ENCODE measurements around the gene TM2D3.

Gene TM2D3

DNA sequence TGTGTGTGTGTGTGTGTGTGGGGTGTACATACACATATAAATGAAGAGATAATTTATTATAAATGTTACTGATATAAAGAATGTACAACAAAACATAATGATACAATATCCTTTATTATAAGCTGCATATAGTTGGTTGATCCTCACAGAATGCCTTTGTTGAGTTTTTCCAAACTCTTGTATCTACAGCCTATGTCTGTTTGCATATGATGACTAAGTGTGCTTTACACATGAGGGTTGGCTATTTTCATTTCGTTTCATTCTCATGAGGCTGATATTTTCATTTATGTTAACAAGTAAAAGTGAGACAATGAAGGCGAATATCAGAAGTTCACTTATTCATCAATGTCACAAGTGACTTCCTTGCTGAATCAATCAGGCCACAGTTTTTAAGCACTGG is 45.1 kb downstream of the TM2D3 start:
- no peak overlapping the region for H3K9ac ChIP-seq (ENCODE audit: low read length)
- H3K4me2 ChIP-seq (ENCODE audit: low read length): no peak overlapping the region
- no peak for TF ChIP-seq EZH2phosphoT487 (IDR thresholded peaks at IDR 0.05; ENCODE audit: low read depth)
- TF ChIP-seq CTCF (IDR thresholded peaks at IDR 0.05; ENCODE audit: low read depth, low read length): no peak
- no peaks in the 10 kb centered on the region for H3K9me3 ChIP-seq (ENCODE audit: insufficient read depth, low read length)
- H3K4me1 ChIP-seq (ENCODE audit: low read length): no peaks in the 10 kb centered on the region
- no peak overlapping the region for H3K27ac ChIP-seq (ENCODE audit: low read length)
- no peaks in the 10 kb centered on the region; the same call in 1 of the 2 replicates for H3K27me3 ChIP-seq (ENCODE audit: low read depth, low read length)
- no peaks in the 10 kb centered on the region for H3K79me2 ChIP-seq (ENCODE audit: low read length)
- H3K4me3 ChIP-seq (ENCODE audit: low read length): no peak overlapping the region
- no peak overlapping the region for H2AFZ ChIP-seq (ENCODE audit: low read depth, low read length)
- no peaks in the 10 kb centered on the region for H4K20me1 ChIP-seq (ENCODE audit: insufficient read depth, low read length)
- H3K36me3 ChIP-seq (replicated peaks; ENCODE audit: low read depth, low read length): no peaks in the 10 kb centered on the region

DNA sequence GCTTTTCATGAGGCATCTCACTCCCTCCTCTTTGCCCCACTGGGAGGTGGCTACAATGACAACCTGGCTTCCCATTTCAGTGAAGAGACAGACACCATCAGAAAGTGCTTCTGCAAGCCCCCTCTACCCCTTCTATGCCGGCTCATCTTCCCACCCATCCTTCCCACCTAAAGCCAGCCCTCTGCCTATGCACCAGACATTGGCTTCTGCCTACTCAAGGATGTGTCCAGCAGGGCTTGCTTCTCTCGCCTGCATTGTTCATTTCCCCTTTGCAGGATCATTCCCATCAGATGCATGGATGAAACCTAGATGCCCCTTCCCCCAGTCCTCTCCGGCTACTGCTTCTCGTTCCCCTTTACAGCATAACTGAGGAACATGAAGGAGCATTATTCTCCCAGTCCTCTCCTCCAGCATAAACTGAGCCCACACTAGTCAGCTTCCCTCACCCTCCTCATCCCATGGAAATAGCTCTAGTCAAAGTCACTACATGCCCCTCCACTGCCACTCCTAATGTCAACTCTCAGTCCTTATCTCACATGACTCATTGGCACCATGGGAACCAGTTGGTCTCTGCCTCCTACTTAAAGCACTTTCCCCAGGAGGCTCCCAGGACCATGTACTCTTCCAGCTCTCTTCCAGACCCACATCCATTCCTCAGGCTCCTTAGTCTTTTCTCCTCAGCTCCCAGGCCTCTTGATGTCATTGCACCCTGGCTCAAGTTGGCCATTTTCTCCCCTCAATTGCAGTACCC is 47.9 kb downstream of the TM2D3 start:
- H3K4me1 ChIP-seq (ENCODE audit: low read length): no peaks in the 10 kb centered on the region
- peaks cover 9% of the 10 kb centered on the region for H3K27me3 ChIP-seq (ENCODE audit: low read depth, low read length)
- no peaks in the 10 kb centered on the region for H3K79me2 ChIP-seq (ENCODE audit: low read length)
- no peak overlapping the region for H3K4me2 ChIP-seq (ENCODE audit: low read length)
- H3K27ac ChIP-seq (ENCODE audit: low read length): no peak overlapping the region
- no peak overlapping the region for H3K4me3 ChIP-seq (ENCODE audit: low read length)
- no peaks in the 10 kb centered on the region for H3K36me3 ChIP-seq (replicated peaks; ENCODE audit: low read depth, low read length)
- no peak for TF ChIP-seq CTCF (IDR thresholded peaks at IDR 0.05; ENCODE audit: low read depth, low read length)
- no peak for TF ChIP-seq EZH2phosphoT487 (IDR thresholded peaks at IDR 0.05; ENCODE audit: low read depth)
- no peak overlapping the region for H3K9ac ChIP-seq (ENCODE audit: low read length)
- H2AFZ ChIP-seq (ENCODE audit: low read depth, low read length): no peak overlapping the region
- no peaks in the 10 kb centered on the region for H3K9me3 ChIP-seq (ENCODE audit: insufficient read depth, low read length)
- H4K20me1 ChIP-seq (ENCODE audit: insufficient read depth, low read length): no peaks in the 10 kb centered on the region

- no peaks in the 10 kb centered on the region for H3K36me3 ChIP-seq (replicated peaks; ENCODE audit: low read depth, low read length)
- H3K27me3 ChIP-seq (ENCODE audit: low read depth, low read length): peaks cover 12% of the 10 kb centered on the region
- no peaks in the 10 kb centered on the region for H3K79me2 ChIP-seq (ENCODE audit: low read length)
Observed at GRCh38 chr15:101602801-101603200, 49.4 kb downstream of the TM2D3 start.

GRCh38 chr15:101600035-101600434 is 52.1 kb downstream of the TM2D3 start:
- Histone ChIP-seq H3K27ac (ENCODE audit: low read length) (no peak overlapping the region), H3K36me3 (replicated peaks; ENCODE audit: low read depth, low read length) (no peaks in the 10 kb centered on the region), H3K27me3 (ENCODE audit: low read depth, low read length) (peaks cover 22% of the 10 kb centered on the region), H2AFZ (ENCODE audit: low read depth, low read length) (no peak overlapping the region), H3K79me2 (ENCODE audit: low read length) (no peaks in the 10 kb centered on the region), H3K4me2 (ENCODE audit: low read length) (no peak overlapping the region), H3K4me3 (ENCODE audit: low read length) (no peak overlapping the region), H3K9me3 (ENCODE audit: insufficient read depth, low read length) (0 out of 2 replicates have a peak, but pooled peaks cover 4% of the 10 kb centered on the region), H3K4me1 (ENCODE audit: low read length) (no peaks in the 10 kb centered on the region), H3K9ac (ENCODE audit: low read length) (no peak overlapping the region), H4K20me1 (ENCODE audit: insufficient read depth, low read length) (no peaks in the 10 kb centered on the region)
- TF ChIP-seq CTCF (IDR thresholded peaks at IDR 0.05; ENCODE audit: low read depth, low read length) (no peak), EZH2phosphoT487 (IDR thresholded peaks at IDR 0.05; ENCODE audit: low read depth) (no peak)

More at GRCh38 chr15:101602801-101603200, 49.4 kb downstream of the TM2D3 start:
- no peak overlapping the region for H2AFZ ChIP-seq (ENCODE audit: low read depth, low read length)
- H3K9me3 ChIP-seq (ENCODE audit: insufficient read depth, low read length): no peaks in the 10 kb centered on the region
- no peak overlapping the region for H3K9ac ChIP-seq (ENCODE audit: low read length)
- H3K27ac ChIP-seq (ENCODE audit: low read length): no peak overlapping the region
- no peak overlapping the region for H3K4me3 ChIP-seq (ENCODE audit: low read length)
- H3K4me1 ChIP-seq (ENCODE audit: low read length): no peaks in the 10 kb centered on the region
- H4K20me1 ChIP-seq (ENCODE audit: insufficient read depth, low read length): no peaks in the 10 kb centered on the region
- H3K4me2 ChIP-seq (ENCODE audit: low read length): no peak overlapping the region
- no peak for TF ChIP-seq CTCF (IDR thresholded peaks at IDR 0.05; ENCODE audit: low read depth, low read length)
- no peak for TF ChIP-seq EZH2phosphoT487 (IDR thresholded peaks at IDR 0.05; ENCODE audit: low read depth)
